Measurements from ENCODE around the gene NLRP3. TPM values are rescaled to one million over a fixed set of nuclear protein-coding genes. Genes with fewer than 3 reads are reported as not detected.

Gene NLRP3
- total and polyA plus RNA-seq, 9 of the 15 experiments (the other 6 are each of a cell fraction or from before 2014, with no cell fraction given): not detected

DNA sequence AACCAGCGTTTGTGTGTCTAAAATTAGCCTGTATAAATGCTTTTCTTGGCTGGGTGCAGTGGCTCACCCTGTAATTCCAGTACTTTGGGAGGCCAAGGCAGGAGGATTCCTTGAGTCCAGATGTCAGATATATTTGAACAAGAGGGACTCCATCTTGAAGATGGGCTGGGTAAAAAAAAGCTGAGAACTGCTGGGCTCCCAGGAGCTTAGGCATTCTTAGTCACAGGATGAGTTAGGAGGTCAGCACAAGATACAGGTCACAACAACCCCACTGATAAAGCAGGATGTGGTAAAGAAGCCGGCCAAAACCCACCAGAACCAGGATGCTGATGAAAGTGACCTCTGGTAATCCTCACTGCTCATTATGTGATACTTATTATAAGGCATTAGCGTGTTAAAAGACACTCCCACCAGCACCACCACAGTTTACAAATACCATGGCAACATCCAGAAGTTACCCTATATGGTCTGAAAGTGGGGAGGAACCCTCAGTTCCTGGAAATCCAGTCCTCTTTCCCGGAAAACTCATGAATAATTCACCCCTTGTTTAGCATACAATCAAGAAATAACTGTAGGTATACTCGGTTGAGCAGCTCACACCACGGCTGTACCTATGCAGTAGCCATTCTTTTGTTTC, 48.1 kb upstream of the NLRP3 start (continued):
- TF ChIP-seq, protein P1, sequence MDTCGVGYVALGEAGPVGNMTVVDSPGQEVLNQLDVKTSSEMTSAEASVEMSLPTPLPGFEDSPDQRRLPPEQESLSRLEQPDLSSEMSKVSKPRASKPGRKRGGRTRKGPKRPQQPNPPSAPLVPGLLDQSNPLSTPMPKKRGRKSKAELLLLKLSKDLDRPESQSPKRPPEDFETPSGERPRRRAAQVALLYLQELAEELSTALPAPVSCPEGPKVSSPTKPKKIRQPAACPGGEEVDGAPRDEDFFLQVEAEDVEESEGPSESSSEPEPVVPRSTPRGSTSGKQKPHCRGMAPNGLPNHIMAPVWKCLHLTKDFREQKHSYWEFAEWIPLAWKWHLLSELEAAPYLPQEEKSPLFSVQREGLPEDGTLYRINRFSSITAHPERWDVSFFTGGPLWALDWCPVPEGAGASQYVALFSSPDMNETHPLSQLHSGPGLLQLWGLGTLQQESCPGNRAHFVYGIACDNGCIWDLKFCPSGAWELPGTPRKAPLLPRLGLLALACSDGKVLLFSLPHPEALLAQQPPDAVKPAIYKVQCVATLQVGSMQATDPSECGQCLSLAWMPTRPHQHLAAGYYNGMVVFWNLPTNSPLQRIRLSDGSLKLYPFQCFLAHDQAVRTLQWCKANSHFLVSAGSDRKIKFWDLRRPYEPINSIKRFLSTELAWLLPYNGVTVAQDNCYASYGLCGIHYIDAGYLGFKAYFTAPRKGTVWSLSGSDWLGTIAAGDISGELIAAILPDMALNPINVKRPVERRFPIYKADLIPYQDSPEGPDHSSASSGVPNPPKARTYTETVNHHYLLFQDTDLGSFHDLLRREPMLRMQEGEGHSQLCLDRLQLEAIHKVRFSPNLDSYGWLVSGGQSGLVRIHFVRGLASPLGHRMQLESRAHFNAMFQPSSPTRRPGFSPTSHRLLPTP (IDR thresholded peaks at IDR 0.05; ENCODE audit: borderline replicate concordance, extremely low read depth, insufficient read length): no peak
- TF ChIP-seq ZNF707 (CRISPR knock-in tag; conservative IDR thresholded peaks at IDR 0.05): no peak; the same call in 1 of the 2 replicates
- TF ChIP-seq SIN3B (IDR thresholded peaks at IDR 0.05; ENCODE audit: low read depth): no peak
- peak; percentile 86 for TF ChIP-seq PPARD (CRISPR knock-in tag; IDR thresholded peaks at IDR 0.05)
- TF ChIP-seq HDAC1 (IDR thresholded peaks at IDR 0.05): no peak
- TF ChIP-seq, protein P2, sequence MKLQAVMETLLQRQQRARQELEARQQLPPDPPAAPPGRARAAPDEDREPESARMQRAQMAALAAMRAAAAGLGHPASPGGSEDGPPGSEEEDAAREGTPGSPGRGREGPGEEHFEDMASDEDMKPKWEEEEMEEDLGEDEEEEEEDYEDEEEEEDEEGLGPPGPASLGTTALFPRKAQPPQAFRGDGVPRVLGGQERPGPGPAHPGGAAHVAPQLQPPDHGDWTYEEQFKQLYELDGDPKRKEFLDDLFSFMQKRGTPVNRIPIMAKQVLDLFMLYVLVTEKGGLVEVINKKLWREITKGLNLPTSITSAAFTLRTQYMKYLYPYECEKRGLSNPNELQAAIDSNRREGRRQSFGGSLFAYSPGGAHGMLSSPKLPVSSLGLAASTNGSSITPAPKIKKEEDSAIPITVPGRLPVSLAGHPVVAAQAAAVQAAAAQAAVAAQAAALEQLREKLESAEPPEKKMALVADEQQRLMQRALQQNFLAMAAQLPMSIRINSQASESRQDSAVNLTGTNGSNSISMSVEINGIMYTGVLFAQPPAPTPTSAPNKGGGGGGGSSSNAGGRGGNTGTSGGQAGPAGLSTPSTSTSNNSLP (IDR thresholded peaks at IDR 0.05; ENCODE audit: borderline replicate concordance, low read depth, low read length): no peak
- TF ChIP-seq PHF8 (IDR thresholded peaks at IDR 0.05; ENCODE audit: borderline replicate concordance, low read length): no peak
- no peak for TF ChIP-seq COPS2 (conservative IDR thresholded peaks at IDR 0.05)
- peak; percentile 99 for TF ChIP-seq ZNF830 (CRISPR knock-in tag; IDR thresholded peaks at IDR 0.05)
- TF ChIP-seq POLR2B (IDR thresholded peaks at IDR 0.05; ENCODE audit: low read depth, partially characterized antibody): no peak
- TF ChIP-seq, protein P3, sequence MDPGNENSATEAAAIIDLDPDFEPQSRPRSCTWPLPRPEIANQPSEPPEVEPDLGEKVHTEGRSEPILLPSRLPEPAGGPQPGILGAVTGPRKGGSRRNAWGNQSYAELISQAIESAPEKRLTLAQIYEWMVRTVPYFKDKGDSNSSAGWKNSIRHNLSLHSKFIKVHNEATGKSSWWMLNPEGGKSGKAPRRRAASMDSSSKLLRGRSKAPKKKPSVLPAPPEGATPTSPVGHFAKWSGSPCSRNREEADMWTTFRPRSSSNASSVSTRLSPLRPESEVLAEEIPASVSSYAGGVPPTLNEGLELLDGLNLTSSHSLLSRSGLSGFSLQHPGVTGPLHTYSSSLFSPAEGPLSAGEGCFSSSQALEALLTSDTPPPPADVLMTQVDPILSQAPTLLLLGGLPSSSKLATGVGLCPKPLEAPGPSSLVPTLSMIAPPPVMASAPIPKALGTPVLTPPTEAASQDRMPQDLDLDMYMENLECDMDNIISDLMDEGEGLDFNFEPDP (CRISPR knock-in tag; IDR thresholded peaks at IDR 0.05): peak; percentile 99
- no peak for TF ChIP-seq L3MBTL2 (IDR thresholded peaks at IDR 0.05)
- TF ChIP-seq CBFA2T2 (conservative IDR thresholded peaks at IDR 0.05): no peak
- TF ChIP-seq POLR3A (IDR thresholded peaks at IDR 0.05; ENCODE audit: borderline replicate concordance, extremely low read depth, insufficient read depth, insufficient read length): no peak
- TF ChIP-seq ARHGAP35 (IDR thresholded peaks at IDR 0.05; ENCODE audit: partially characterized antibody): no peak
- 0 out of 2 replicates have a peak, but pooled peaks have one; percentile 27 for TF ChIP-seq LEF1 (IDR thresholded peaks at IDR 0.05)
- TF ChIP-seq ZZZ3 (IDR thresholded peaks at IDR 0.05): no peak
- TF ChIP-seq, protein P4, sequence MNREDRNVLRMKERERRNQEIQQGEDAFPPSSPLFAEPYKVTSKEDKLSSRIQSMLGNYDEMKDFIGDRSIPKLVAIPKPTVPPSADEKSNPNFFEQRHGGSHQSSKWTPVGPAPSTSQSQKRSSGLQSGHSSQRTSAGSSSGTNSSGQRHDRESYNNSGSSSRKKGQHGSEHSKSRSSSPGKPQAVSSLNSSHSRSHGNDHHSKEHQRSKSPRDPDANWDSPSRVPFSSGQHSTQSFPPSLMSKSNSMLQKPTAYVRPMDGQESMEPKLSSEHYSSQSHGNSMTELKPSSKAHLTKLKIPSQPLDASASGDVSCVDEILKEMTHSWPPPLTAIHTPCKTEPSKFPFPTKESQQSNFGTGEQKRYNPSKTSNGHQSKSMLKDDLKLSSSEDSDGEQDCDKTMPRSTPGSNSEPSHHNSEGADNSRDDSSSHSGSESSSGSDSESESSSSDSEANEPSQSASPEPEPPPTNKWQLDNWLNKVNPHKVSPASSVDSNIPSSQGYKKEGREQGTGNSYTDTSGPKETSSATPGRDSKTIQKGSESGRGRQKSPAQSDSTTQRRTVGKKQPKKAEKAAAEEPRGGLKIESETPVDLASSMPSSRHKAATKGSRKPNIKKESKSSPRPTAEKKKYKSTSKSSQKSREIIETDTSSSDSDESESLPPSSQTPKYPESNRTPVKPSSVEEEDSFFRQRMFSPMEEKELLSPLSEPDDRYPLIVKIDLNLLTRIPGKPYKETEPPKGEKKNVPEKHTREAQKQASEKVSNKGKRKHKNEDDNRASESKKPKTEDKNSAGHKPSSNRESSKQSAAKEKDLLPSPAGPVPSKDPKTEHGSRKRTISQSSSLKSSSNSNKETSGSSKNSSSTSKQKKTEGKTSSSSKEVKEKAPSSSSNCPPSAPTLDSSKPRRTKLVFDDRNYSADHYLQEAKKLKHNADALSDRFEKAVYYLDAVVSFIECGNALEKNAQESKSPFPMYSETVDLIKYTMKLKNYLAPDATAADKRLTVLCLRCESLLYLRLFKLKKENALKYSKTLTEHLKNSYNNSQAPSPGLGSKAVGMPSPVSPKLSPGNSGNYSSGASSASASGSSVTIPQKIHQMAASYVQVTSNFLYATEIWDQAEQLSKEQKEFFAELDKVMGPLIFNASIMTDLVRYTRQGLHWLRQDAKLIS (CRISPR knock-in tag; IDR thresholded peaks at IDR 0.05): no peak

All from K562 (cell line).